GM18519 (cell line): ENCODE measurements around the gene POLR1A.

Source experiments
- ATAC-seq: cut with Tn5 transposase; IDR thresholded peaks from one replicate; pipeline ENCODE4 v1.9.1; 2021; ENCODE audit warnings: mild to moderate bottlenecking, moderate library complexity; ENCODE audit not compliant: unreplicated experiment, low FRiP score

POLR1A gene

DNA sequence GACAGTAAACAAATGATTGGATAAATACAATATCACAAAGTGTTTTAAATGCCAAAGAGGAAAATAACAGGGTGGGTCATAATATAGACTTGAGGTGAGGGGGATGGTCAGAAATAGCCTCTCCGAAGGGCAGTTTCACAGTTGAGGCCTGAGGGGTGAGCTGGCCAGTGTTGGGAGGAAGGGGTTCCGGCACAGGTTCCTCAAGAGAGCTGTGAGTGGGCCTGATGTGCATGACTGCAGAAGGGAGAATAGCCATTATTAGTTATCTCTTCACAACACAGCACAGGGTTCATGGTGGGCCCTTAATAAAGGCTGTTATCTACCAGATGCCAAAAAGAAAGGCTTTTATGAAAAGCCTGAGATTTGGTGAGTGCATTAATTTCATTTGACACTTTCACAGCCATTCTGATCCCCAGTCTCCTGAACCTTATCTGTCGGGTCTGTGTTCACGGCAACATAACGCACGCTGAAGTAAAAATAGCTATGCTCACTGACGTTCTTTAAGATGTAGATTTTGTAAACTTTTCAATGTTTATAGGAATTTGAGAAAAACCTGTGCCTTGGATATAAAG, 39.6 kb downstream of the POLR1A start:
- no peak for ATAC-seq

- ATAC-seq = no peak
Measured at GRCh38 chr2:86065512-86065911, 40.2 kb downstream of the POLR1A start.

DNA sequence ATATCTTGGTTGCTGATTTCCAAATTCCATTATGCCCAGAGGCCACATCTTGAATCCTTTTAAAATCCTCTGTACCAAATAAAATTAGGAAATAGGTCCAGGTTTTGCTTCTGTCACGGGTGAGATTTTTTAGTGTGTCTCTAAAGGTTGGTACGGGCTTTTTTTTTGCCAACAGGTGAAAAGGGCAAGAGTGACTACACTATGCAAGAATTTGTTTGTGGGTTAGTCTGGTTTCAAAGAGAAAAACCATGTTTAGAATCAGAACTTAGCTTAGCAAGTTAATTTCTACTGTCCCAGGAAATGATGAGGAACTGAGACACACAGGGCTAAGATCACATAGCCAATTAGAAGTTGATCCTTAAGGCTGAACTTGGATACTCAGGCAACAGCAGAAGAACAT, 41.7 kb downstream of the POLR1A start:
- ATAC-seq = no peak

DNA sequence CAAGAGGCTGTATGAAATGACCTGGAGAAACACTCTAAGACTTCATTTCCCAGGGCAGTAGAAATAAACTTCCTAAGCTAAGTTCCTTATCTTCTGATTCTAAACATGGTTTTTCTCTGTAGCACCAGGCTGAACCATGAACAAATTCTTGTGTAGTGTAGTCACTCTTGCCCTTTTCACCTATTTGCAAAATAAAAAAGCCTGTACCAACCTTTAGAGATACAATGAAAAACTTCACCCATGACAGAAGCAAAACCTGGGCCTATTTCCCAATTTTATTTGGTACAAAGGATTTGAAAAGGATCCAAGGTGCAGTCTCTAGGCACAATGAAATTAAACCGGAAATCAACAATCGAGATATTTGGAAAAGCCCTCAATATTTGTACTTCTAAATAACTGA, 43.6 kb downstream of the POLR1A start:
- no peak for ATAC-seq

DNA sequence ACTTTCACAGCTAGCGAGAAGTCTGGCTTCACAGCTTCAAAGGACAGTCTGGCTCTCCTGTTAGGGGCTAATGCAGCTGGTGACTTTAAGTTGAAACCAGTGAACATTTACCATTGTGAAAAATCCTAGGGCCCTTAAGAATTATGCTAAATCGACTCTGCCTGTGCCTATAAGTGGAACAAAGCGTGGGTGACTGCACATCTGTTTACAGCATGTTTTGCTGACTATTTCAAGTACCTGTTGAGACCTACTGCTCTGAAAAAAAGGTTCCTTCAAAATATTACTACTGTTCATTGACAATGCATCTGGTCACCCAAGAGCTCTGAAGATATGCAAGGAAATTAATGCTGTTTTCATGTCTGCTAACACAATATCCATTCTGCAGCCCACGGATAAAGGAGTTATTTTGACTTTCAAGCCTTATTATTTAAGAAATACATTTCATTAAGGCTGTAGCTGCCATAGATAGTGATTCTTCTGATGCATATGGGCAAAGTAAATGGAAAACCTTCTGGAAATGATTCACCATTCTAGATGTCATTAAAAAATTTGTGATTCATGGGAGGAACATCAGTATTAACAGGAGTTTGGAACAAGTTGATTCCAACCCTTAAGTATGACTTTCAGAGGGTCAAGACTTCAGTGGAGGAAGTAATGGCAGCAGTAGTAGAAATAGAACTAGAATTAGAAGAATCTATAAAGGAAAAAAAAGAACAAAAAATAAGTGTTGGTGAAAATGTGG, 48.9 kb downstream of the POLR1A start:
- no peak for ATAC-seq

DNA sequence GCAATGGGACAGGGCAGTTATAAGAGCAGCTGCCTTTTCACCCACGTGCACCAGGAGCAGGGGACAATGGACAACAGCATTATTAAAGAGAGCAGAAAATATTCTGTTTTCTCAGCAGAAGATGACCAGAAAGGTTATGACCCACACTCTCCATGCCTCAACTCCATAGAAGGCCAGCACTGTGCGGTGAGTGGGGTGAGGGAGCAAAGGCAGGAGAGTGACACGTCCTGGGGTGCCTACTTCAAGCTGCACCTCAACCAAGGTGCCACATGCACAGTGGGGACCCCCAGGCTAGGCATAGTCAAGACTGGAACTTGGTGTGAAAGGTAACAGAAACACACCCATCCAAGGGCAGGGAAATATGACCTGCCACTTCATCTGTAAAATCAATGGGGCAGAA, 50.4 kb downstream of the POLR1A start:
- no peak for ATAC-seq

DNA sequence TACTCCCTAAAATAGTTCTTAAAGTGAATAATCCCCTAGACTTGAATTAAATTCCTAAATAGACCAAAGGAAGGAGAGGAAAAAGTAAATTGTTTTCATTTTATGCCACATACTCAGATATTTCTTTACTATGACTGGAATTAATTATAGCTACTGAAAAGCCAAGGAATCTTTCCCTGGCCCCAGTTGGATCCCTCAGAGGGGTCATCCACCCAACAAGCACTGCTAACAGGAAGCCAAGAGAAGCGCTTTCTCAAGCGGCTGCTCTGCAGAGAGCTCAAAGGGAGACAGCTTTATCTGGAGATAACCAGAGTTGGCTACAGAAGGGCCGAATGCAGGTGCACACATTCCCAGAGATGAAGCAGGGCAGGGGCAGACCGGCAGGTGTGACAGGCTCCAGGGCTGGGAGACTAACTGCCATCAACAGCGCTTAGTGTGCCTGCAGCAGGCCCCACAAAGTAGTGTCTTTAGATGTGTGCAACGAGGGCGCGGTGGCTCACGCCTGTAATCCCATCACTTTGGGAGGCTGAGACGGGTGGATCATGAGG, 51.1 kb downstream of the POLR1A start:
- no peak for ATAC-seq

GRCh38 chr2:86053166-86053565, 52.5 kb downstream of the POLR1A start:
- ATAC-seq = no peak

GRCh38 chr2:86052676-86053075, 53.0 kb downstream of the POLR1A start:
- ATAC-seq = no peak

- ATAC-seq = no peak
Measured at GRCh38 chr2:86052265-86052664, 53.4 kb downstream of the POLR1A start.

DNA sequence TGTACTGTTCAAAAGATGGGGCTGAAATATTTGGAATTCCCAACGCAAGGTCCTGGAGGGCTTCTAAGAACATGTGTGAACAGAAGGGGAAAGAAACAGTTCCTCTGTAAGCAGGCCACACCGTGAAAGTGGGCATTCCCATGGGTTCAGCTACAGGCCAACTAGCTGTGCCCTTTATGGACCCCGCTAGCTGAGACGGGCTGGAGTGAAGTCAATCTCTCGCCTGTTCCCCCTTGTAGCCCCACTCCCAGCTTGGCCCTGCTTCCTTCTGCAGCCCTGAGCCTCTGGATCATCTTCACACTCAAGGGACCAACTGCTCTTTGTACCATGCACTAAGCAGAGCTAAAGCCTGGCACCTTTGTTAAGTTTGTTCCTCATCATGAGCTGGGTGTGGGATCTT, 55.4 kb downstream of the POLR1A start:
- ATAC-seq = no peak

- ATAC-seq = no peak
Measured at GRCh38 chr2:86049529-86049928, 56.2 kb downstream of the POLR1A start.

GRCh38 chr2:86048888-86049287, 56.8 kb downstream of the POLR1A start:
- no peak for ATAC-seq

GRCh38 chr2:86048383-86048701, 57.3 kb downstream of the POLR1A start:
- ATAC-seq = no peak

DNA sequence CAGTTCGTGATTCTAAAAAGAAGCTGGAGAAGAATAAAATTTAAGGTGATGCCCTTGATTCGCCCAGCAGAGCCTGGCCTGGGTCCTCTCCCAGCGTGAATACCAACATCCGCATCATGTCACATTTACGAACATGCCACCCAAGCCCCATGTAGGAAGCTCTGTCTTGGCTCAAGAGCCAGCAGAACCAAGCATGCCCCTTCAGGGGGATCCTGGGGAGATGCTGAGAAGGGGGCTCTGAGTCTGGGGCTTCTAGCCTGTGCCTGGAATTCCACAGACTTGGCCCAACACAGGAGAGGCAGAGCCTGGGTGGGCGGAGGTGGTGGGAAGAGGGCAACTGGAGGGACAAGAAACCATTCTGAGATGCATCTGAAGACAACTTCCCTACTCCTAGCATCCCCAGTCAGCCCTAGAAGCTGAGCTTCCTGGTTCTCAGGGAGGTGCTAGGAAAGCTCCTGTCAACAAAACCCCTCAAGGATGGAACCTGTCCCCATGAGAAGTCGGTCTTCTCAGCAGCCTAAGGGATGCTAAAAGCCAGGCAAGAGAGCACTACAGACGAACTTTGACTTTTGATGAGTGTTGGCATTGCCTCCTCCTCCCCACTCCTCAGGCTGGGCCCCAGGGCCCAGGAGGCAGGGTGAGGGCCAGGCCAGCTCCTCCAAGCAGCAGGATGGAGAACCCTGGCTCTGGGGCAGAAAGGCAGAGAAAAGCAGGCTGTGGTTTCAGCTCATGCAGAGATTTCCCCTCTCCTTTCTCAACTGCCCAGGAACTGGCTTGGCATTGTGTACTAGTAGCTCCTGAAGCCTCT, 57.9 kb downstream of the POLR1A start:
- ATAC-seq = no peak

DNA sequence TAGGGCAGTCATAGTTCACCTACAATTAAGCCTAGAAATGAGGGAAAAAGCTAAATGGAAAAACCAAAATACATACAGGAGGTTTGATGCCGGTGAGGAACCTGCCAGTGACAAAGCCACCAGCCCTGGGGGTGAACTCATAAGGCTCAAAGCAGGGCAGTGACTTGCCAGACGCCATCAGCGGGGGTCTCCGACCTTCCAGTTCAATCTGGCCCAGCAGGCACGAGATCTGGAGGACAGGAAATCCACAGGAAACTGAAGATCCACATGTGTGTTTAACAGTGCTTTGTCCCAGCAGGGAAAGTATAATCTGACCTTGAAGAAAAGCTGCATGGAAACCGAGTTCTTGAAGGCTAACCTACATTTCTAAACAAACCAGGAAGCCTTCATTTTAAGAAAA, 60.1 kb downstream of the POLR1A start:
- no peak for ATAC-seq

DNA sequence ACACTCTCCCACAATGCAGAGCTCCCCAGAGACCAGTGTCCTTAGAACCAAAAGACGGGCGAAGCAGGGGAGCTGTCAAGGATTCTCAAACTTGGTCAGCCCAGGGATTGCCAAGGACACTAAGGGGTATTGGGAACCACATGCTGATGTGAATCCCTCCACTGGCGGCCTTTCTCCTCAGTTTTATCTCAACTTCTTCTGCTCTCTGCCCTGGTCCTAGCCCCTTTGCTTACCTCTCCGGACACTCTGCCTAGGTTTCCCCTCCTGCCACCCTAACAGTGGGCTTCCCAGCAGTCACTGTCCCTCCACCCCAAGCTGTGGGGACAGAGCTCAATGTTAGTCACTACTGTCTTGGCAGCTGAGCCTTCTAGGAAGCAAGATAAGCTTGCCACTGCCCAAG, 61.1 kb downstream of the POLR1A start:
- no peak for ATAC-seq

- ATAC-seq = no peak
Measured at GRCh38 chr2:86044045-86044444, 61.6 kb downstream of the POLR1A start.

DNA sequence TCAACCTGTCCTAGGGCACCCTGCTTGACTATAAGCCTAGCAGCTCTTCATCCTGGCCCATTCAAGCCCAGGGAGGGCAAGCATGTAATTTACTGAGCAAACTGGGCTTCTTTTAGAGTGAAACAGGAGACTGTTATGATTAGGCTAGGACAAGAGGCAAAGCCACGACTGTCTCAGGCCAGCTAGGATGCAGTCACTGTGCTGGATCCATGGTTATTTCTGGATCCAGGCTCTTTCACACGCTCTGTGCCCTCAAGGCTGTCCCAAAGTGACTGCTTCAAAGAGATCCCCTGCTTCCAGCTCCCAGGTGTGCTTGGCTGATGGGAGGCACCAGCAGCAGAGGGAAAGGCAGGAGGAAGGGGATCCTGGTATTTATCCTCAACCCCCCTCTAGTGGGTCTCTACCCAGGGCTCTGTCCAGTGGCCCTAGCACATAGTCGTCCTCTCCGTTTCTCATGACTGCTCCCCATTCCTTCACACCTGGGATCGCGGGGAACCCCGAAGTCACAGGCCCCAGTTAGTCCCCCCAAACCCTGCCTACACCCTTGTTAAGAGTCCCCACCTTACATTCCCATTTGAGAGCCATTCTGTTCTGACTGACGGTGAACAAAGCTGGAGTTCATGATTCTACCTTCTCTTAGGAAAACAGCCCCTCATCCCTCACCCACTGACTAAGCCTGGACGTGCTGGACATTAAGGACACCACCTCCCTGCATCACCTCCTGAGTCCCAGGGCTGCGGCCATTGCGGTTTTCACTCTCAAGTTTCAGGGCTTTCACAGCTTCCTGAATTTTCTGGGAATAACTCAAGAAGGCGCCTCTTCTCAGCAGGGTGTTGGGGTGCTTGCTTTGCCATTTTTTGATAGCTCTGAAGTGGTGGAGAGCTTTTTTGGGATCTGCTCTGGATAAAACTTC, 63.2 kb downstream of the POLR1A start:
- ATAC-seq = no peak

DNA sequence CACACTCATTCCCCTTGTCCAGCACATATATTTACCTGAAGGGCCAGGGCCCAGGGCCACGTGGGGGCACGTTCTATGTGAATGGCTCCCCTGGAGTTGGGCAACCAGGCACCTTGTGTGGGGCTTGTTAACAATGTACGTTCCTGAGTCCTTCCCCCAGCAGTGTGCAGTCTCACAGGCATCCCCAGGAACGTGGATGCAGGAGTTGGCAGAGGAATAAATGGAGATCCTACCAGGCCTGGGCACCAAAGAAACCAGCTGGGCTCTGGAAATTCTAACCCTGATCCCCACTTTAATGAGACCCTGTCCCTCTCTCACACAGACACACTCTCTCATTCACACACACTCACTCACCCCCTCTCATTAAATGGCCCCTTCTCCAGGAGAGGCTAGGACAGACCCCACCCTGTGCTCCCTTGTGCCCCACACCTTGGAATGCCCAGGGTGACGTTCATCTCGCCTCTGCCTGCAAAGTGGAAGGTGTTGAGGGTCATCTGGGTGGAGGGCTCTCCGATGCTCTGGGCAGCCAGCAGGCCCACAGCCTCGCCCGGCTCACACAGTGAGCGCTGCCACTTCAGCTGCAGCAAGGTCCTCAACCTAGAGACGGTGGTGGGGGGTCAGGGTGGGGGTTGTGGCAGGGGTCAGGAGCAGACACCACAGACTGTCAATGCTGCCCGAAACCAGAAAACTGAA, 65.6 kb downstream of the POLR1A start:
- ATAC-seq = no peak
